SJSA1 (cell line): ENCODE measurements around the gene TUBB2A. TPM values are rescaled to one million over a fixed set of nuclear protein-coding genes. Genes with fewer than 3 reads are reported as not detected.
"Not testable (repeated sequence)": the region's sequence is repeated elsewhere in the genome, so short reads cannot be mapped to it uniquely, and the experiment has no call there.

Source experiments
- DNase-seq, 2 experiments: peaks; one replicate each; pipeline ENCODE4 v3.0.0-alpha.2; 2015 to 2020; ENCODE audit warnings: low spot score in 2 of 2, low read depth in 1 of 2
- H3K27ac ChIP-seq: fragments of 250-450 bp; sonication (Bioruptor Pico); 2 replicates; pipeline ENCODE4 v1.5.1; 2020; ENCODE audit warnings: mild to moderate bottlenecking, moderate library complexity
- H3K27me3 ChIP-seq: fragments of 250-450 bp; sonication (Bioruptor Pico); replicated peaks from 2 replicates; pipeline ENCODE4 v1.5.1; 2020; ENCODE audit warnings: mild to moderate bottlenecking, moderate library complexity
- H3K36me3 ChIP-seq: fragments of 250-450 bp; sonication (Bioruptor Pico); 2 replicates; pipeline ENCODE4 v1.5.1; 2020; ENCODE audit warnings: mild to moderate bottlenecking
- H3K4me1 ChIP-seq: fragments of 250-450 bp; sonication (Bioruptor Pico); replicated peaks from 2 replicates; pipeline ENCODE4 v1.6.1; 2021; ENCODE audit warnings: mild to moderate bottlenecking
- H3K4me3 ChIP-seq: fragments of 250-450 bp; sonication (Bioruptor Pico); 2 replicates; pipeline ENCODE4 v1.5.1; 2020; ENCODE audit warnings: mild to moderate bottlenecking
- H3K9me3 ChIP-seq: fragments of 250-450 bp; sonication (Bioruptor Pico); replicated peaks from 2 replicates; pipeline ENCODE4 v1.5.1; 2020; ENCODE audit warnings: mild to moderate bottlenecking
- total RNA-seq: library from RNA; depleted of rRNA; stranded (reverse); fragments of >200 nt; shearing (Covaris generic); gene quantifications from 2 replicates; pipeline ENCODE4 v1.2.3, GENCODE V29; 2014; rRNA removed

TUBB2A gene
- total RNA-seq = 212 and 289 TPM in 2 replicates

GRCh38 chr6:3157131-3157933 lies at the start of gene TUBB2A:
Gene TUBB2A (minus strand): TSS chr6:3157544. CDS start chr6:3157463, 81 bp downstream.
- Histone ChIP-seq H3K27ac (peak within 1 kb of the TSS; percentile 95), H3K36me3 (peaks cover 35% of the 10 kb centered on the region), H3K27me3 (no peaks in the 10 kb centered on the region), H3K9me3 (no peaks in the 10 kb centered on the region), H3K4me3 (peak within 1 kb of the TSS; percentile 91), H3K4me1 (peaks cover 3% of the 10 kb centered on the region)
- DNase-seq = peak; percentile 84 to 87

GRCh38 chr6:3206339-3207015 lies 49.1 kb upstream of the TUBB2A start:
- Histone ChIP-seq H3K4me3 (no peak overlapping the region), H3K36me3 (no peaks in the 10 kb centered on the region), H3K4me1 (peaks cover 23% of the 10 kb centered on the region), H3K27ac (no peak overlapping the region), H3K27me3 (no peaks in the 10 kb centered on the region), H3K9me3 (no peaks in the 10 kb centered on the region)
- DNase-seq = no peak

- Histone ChIP-seq H3K27me3 (no peaks in the 10 kb centered on the region), H3K36me3 (no peaks in the 10 kb centered on the region), H3K27ac (no peak overlapping the region), H3K4me1 (peaks cover 21% of the 10 kb centered on the region), H3K4me3 (no peak overlapping the region), H3K9me3 (no peaks in the 10 kb centered on the region)
- DNase-seq = no peak
Measured at GRCh38 chr6:3205913-3206312, 48.6 kb upstream of the TUBB2A start.

DNA sequence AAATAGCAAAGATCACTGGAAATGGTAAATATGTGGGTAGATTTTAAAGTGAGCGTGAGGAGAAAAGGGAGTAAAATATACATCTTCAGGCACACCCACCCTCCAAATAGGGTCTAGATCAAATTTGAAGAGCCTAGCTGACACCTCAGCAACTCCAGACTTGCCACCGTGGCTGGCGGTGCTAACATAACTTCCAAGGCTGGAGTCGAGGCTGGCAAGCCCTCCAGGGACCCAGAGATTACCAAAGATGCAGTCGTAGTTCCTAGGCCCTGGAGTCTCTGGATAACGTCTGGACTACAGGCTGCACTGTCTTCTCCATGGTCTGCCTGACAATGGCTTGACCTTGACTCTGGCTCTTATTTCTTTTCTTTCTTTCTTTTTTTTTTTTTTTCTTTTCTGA lies 47.6 kb upstream of the TUBB2A start:
- H3K4me1 ChIP-seq = peaks cover 21% of the 10 kb centered on the region
- H3K27ac ChIP-seq = no peak overlapping the region
- no peaks in the 10 kb centered on the region for H3K9me3 ChIP-seq
- H3K27me3 ChIP-seq = no peaks in the 10 kb centered on the region
- DNase-seq = no peak
- no peaks in the 10 kb centered on the region for H3K36me3 ChIP-seq
- H3K4me3 ChIP-seq = no peak overlapping the region

- no peaks in the 10 kb centered on the region for H3K9me3 ChIP-seq
- H3K4me3 ChIP-seq = no peak overlapping the region
- no peaks in the 10 kb centered on the region for H3K27me3 ChIP-seq
- H3K36me3 ChIP-seq = no peaks in the 10 kb centered on the region
- no peak for DNase-seq
- peaks cover 5% of the 10 kb centered on the region for H3K4me1 ChIP-seq
- H3K27ac ChIP-seq = no peak overlapping the region
Measured at GRCh38 chr6:3202999-3203696, 45.8 kb upstream of the TUBB2A start.

- H3K27ac ChIP-seq = no peak overlapping the region
- H3K4me3 ChIP-seq = no peak overlapping the region
- no peaks in the 10 kb centered on the region for H3K9me3 ChIP-seq
- no peaks in the 10 kb centered on the region for H3K4me1 ChIP-seq
- no peaks in the 10 kb centered on the region for H3K27me3 ChIP-seq
- no peak for DNase-seq
- H3K36me3 ChIP-seq = no peaks in the 10 kb centered on the region
Measured at GRCh38 chr6:3201388-3201787, 44.0 kb upstream of the TUBB2A start.

GRCh38 chr6:3200682-3201081 lies 43.3 kb upstream of the TUBB2A start:
- no peak for DNase-seq
- no peak overlapping the region for H3K27ac ChIP-seq
- H3K9me3 ChIP-seq = no peaks in the 10 kb centered on the region

DNA sequence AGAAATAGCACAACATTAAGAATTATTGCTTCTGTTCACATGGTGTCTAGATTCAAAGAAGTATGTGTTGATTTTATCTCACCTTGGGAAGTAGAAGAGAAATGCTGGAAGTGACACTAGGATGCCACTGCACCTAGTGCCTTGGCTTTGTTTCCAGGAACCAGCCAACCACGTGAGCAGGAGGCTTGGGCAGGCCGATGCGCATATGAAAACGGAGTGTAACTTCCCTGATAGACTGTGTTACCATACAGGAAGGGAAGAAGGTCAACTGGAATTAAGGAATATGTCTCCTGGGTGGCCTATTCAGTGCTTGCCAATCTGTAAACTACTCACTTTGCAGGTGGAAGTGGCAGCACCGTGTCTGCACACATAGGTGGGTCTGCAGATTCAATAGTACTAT lies 42.0 kb upstream of the TUBB2A start:
- Histone ChIP-seq H3K27ac (no peak overlapping the region), H3K9me3 (no peaks in the 10 kb centered on the region), H3K4me3 (no peak overlapping the region), H3K27me3 (no peaks in the 10 kb centered on the region), H3K36me3 (no peaks in the 10 kb centered on the region), H3K4me1 (no peaks in the 10 kb centered on the region)
- no peak for DNase-seq

More at GRCh38 chr6:3200682-3201081, 43.3 kb upstream of the TUBB2A start:
- Histone ChIP-seq H3K4me3 (no peak overlapping the region), H3K27me3 (no peaks in the 10 kb centered on the region), H3K36me3 (no peaks in the 10 kb centered on the region), H3K4me1 (no peaks in the 10 kb centered on the region)

DNA sequence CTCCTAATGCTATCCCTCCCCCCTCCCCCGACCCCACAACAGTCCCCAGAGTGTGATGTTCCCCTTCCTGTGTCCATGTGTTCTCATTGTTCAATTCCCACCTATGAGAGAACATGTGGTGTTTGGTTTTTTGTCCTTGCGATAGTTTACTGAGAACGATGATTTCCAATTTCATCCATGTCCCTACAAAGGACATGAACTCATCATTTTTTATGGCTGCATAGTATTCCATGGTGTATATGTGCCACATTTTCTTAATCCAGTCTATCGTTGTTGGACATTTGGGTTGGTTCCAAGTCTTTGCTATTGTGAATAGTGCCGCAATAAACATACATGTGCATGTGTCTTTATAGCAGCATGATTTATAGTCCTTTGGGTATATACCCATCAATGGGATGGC lies 40.4 kb upstream of the TUBB2A start:
- not testable (repeated sequence) for H3K4me3 ChIP-seq, DNase-seq, H3K36me3 ChIP-seq, H3K27me3 ChIP-seq, H3K9me3 ChIP-seq, H3K27ac ChIP-seq, H3K4me1 ChIP-seq

GRCh38 chr6:3196770-3197169 lies 39.4 kb upstream of the TUBB2A start:
- no peaks in the 10 kb centered on the region for H3K36me3 ChIP-seq
- H3K27me3 ChIP-seq = no peaks in the 10 kb centered on the region
- H3K4me3 ChIP-seq = no peak overlapping the region
- H3K4me1 ChIP-seq = no peaks in the 10 kb centered on the region
- no peak overlapping the region for H3K27ac ChIP-seq
- DNase-seq = no peak
- H3K9me3 ChIP-seq = no peaks in the 10 kb centered on the region

GRCh38 chr6:3195695-3196497 lies 38.6 kb upstream of the TUBB2A start:
- H3K27me3 ChIP-seq = no peaks in the 10 kb centered on the region
- H3K27ac ChIP-seq = no peak overlapping the region
- H3K4me1 ChIP-seq = no peaks in the 10 kb centered on the region
- no peak overlapping the region for H3K4me3 ChIP-seq
- no peak for DNase-seq
- H3K36me3 ChIP-seq = no peaks in the 10 kb centered on the region
- no peaks in the 10 kb centered on the region for H3K9me3 ChIP-seq

DNA sequence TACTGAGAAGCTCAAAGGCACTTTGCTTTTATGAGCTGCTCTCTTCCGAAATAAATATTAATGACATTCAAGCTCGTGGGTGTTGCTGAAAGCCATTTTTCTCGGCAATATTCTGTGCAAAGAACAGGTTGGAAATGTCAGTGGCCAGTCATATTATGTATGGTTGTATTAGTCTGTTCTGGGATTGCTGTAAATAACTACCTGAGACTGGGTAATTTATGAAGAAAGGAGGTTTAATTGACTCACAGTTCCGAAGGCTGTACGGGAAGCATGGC lies 38.0 kb upstream of the TUBB2A start:
- H3K27ac ChIP-seq = no peak overlapping the region
- DNase-seq = no peak

DNA sequence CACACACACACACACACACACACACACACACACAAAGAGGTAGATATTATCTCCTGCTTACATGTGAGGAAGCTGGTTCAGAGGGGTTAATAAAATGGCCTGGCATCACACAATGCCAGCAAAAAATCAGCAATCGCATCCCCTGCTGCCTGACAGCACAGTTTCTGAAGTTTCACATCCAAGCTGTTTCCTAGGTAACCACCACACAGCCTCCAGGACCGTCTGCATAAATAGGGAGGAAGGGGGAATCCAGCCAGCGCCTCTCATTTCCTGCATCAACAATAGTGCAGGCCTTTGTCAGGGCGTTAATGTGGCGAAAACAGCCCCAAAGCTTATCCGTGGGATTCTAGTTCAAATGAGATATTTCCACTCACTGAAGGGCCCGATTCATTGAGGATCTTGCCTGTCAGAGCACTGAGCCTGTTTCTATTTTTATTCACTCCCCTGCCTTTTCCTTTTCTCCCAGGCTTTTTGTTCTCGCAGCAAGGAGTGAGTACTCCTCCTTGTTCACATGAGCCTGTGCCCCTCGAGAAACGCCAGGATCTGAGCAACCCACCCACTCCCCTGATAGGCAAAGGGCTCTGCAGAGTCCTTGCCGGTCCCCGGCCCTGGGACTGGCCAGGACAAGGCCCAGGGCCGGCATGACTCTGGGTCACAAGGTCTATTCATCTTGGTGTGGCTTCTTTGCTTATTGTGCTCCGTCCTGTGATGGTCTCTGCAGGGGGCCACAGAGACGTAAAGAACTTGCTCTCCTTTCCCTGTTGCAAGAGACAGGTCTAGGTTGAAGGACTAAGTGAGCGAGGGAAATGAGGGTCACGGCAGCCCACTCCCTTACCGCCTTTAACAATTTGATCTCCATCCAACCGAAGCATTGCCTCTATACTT lies 37.4 kb upstream of the TUBB2A start:
- Histone ChIP-seq H3K9me3 (no peaks in the 10 kb centered on the region), H3K27me3 (no peaks in the 10 kb centered on the region), H3K4me3 (no peak overlapping the region), H3K36me3 (no peaks in the 10 kb centered on the region), H3K4me1 (no peaks in the 10 kb centered on the region), H3K27ac (no peak overlapping the region)
- no peak for DNase-seq

More for the DNA sequence above, 38.0 kb upstream of the TUBB2A start:
- H3K9me3 ChIP-seq = no peaks in the 10 kb centered on the region
- H3K27me3 ChIP-seq = no peaks in the 10 kb centered on the region
- no peaks in the 10 kb centered on the region for H3K36me3 ChIP-seq
- no peaks in the 10 kb centered on the region for H3K4me1 ChIP-seq
- no peak overlapping the region for H3K4me3 ChIP-seq
